ENCODE measurements around the gene RELN. TPM values are rescaled to one million over a fixed set of nuclear protein-coding genes. Genes with fewer than 3 reads are reported as not detected.

RELN gene
- total and polyA plus RNA-seq, 2 donors (not counting 1 experiment from before 2014, with no cell fraction given), result not detected

- Histone ChIP-seq H3K79me2 (ENCODE audit: control insufficient read depth, insufficient read depth, low read length) (no peaks in the 10 kb centered on the region), H3K36me3 (replicated peaks in 1 of 2; ENCODE audit: control extremely low read depth in 1 of 2, control insufficient read depth in 1 of 2, extremely low read depth in 1 of 2, insufficient read depth in 2 of 2, low read length in 1 of 2) (no peaks in the 10 kb centered on the region), H3K9ac (ENCODE audit: low read length) (no peak overlapping the region), H3K4me2 (replicated peaks; ENCODE audit: low read depth, low read length, poor library complexity, severe bottlenecking) (no peak overlapping the region), H3K27me3 (replicated peaks in 1 of 4; ENCODE audit: control extremely low read depth in 1 of 4, control insufficient read depth in 3 of 4, insufficient read depth in 4 of 4, low read length in 3 of 4) (no peaks in the 10 kb centered on the region), H3K4me1 (ENCODE audit: control insufficient read depth in 2 of 2, insufficient read depth in 2 of 2, low read length in 2 of 2) (peaks cover 0 to 5% of the 10 kb centered on the region in 2 donors), H3K9me3 (ENCODE audit: control extremely low read depth in 1 of 3, control insufficient read depth in 2 of 3, insufficient read depth in 1 of 3, low read length in 2 of 3) (no peaks in the 10 kb centered on the region), H3K27ac (ENCODE audit: low read length in 2 of 2) (no peak overlapping the region), H4K20me1 (ENCODE audit: control insufficient read depth, insufficient read depth, low read length, poor library complexity, severe bottlenecking) (no peaks in the 10 kb centered on the region), H3K4me3 (ENCODE audit: control extremely low read depth in 1 of 5, extremely low read depth in 1 of 5, insufficient read depth in 1 of 5, low read depth in 2 of 5, low read length in 4 of 5) (no peak overlapping the region), H2AFZ (ENCODE audit: insufficient read depth, low read depth, low read length, poor library complexity, severe bottlenecking) (no peak overlapping the region)
- H3K4me3 Mint-ChIP-seq, result no peak overlapping the region
- H3K27ac Mint-ChIP-seq, result no peak overlapping the region
- POLR2A ChIA-PET, result no interaction called here
- 100% methylated on average over 2 of the region's 5 CpGs for WGBS (ENCODE audit: insufficient coverage)
- no peaks in the 10 kb centered on the region for H3K27me3 Mint-ChIP-seq
- CTCF ChIA-PET, result no interaction called here
- H3K9me3 Mint-ChIP-seq (ENCODE audit: insufficient read depth), result no peaks in the 10 kb centered on the region
- peaks cover 10% of the 10 kb centered on the region for H3K4me1 Mint-ChIP-seq
- DNase-seq, result no peak
- no peak for TF ChIP-seq CTCF (IDR thresholded peaks at IDR 0.05)
- TF ChIP-seq EZH2 (IDR thresholded peaks at IDR 0.05; ENCODE audit: borderline replicate concordance, insufficient read depth, low read depth, low read length, poor library complexity, severe bottlenecking), result no peak
- intact Hi-C loops (cut with micrococcal nuclease), result no loop called here
- no peak for ATAC-seq (ENCODE audit: low read depth)
Measured at GRCh38 chr7:103811290-103811689, 178.2 kb downstream of the RELN start.

- H3K79me2 ChIP-seq (ENCODE audit: control insufficient read depth, insufficient read depth, low read length), result no peaks in the 10 kb centered on the region
- peaks cover 0 to 5% of the 10 kb centered on the region in 2 donors for H3K4me1 ChIP-seq (ENCODE audit: control insufficient read depth in 2 of 2, insufficient read depth in 2 of 2, low read length in 2 of 2)
- no peak for TF ChIP-seq EZH2 (IDR thresholded peaks at IDR 0.05; ENCODE audit: borderline replicate concordance, insufficient read depth, low read depth, low read length, poor library complexity, severe bottlenecking)
- no peak for TF ChIP-seq CTCF (IDR thresholded peaks at IDR 0.05)
- no peak overlapping the region for H3K9ac ChIP-seq (ENCODE audit: low read length)
- Mint-ChIP-seq H3K27me3 (no peaks in the 10 kb centered on the region), H3K4me1 (peaks cover 10% of the 10 kb centered on the region), H3K4me3 (no peak overlapping the region), H3K9me3 (ENCODE audit: insufficient read depth) (no peaks in the 10 kb centered on the region), H3K27ac (no peak overlapping the region)
- DNase-seq (no peak), ATAC-seq (ENCODE audit: low read depth) (no peak)
- no peak overlapping the region for H2AFZ ChIP-seq (ENCODE audit: insufficient read depth, low read depth, low read length, poor library complexity, severe bottlenecking)
- 71% methylated on average over 7 of the region's 11 CpGs for WGBS (ENCODE audit: insufficient coverage)
- no peak overlapping the region for H3K27ac ChIP-seq (ENCODE audit: low read length in 2 of 2)
- H3K27me3 ChIP-seq (replicated peaks in 1 of 4; ENCODE audit: control extremely low read depth in 1 of 4, control insufficient read depth in 3 of 4, insufficient read depth in 4 of 4, low read length in 3 of 4), result no peaks in the 10 kb centered on the region
- no peak overlapping the region for H3K4me2 ChIP-seq (replicated peaks; ENCODE audit: low read depth, low read length, poor library complexity, severe bottlenecking)
- ChIA-PET POLR2A (no interaction called here), CTCF (no interaction called here)
- H3K9me3 ChIP-seq (ENCODE audit: control extremely low read depth in 1 of 3, control insufficient read depth in 2 of 3, insufficient read depth in 1 of 3, low read length in 2 of 3), result no peaks in the 10 kb centered on the region
- no peaks in the 10 kb centered on the region for H4K20me1 ChIP-seq (ENCODE audit: control insufficient read depth, insufficient read depth, low read length, poor library complexity, severe bottlenecking)
- no peaks in the 10 kb centered on the region for H3K36me3 ChIP-seq (replicated peaks in 1 of 2; ENCODE audit: control extremely low read depth in 1 of 2, control insufficient read depth in 1 of 2, extremely low read depth in 1 of 2, insufficient read depth in 2 of 2, low read length in 1 of 2)
- intact Hi-C loops (cut with micrococcal nuclease), result no loop called here
- H3K4me3 ChIP-seq (ENCODE audit: control extremely low read depth in 1 of 5, extremely low read depth in 1 of 5, insufficient read depth in 1 of 5, low read depth in 2 of 5, low read length in 4 of 5), result no peak overlapping the region
Measured at GRCh38 chr7:103810112-103810744, 179.2 kb downstream of the RELN start.

Data from B cell (primary cell).